Trophoblast cell (in vitro differentiated cells and primary cell): ENCODE measurements around the gene TBX15.

Experiments
- DNase-seq, 2 donors: peaks; one replicate each; pipeline ENCODE4 v3.0.0-alpha.2; 2016
- H2AFZ ChIP-seq: 2 replicates; pipeline ENCODE4 v1.6.1; 2013; ENCODE audit warnings: low read length, moderate library complexity, mild to moderate bottlenecking; ENCODE audit not compliant: insufficient read depth, poor library complexity
- H2AK5ac ChIP-seq: 2 replicates; pipeline ENCODE4 v1.6.1; 2013; ENCODE audit warnings: mild to moderate bottlenecking, low read length
- H2BK120ac ChIP-seq: 2 replicates; pipeline ENCODE4 v1.6.1; 2013; ENCODE audit warnings: low read length, mild to moderate bottlenecking, moderate library complexity; ENCODE audit not compliant: insufficient read depth, poor library complexity
- H2BK12ac ChIP-seq: 2 replicates; pipeline ENCODE4 v1.6.1; 2013; ENCODE audit warnings: mild to moderate bottlenecking, low read length, moderate library complexity
- H2BK5ac ChIP-seq: 2 replicates; pipeline ENCODE4 v1.6.1; 2013; ENCODE audit warnings: low read length, low read depth, moderate library complexity, mild to moderate bottlenecking; ENCODE audit not compliant: poor library complexity
- H3K14ac ChIP-seq: 2 replicates; pipeline ENCODE4 v1.6.1; 2013; ENCODE audit warnings: mild to moderate bottlenecking, low read length
- H3K18ac ChIP-seq: 2 replicates; pipeline ENCODE4 v1.6.1; 2013; ENCODE audit warnings: mild to moderate bottlenecking, low read length
- H3K23ac ChIP-seq: 2 replicates; pipeline ENCODE4 v1.6.1; 2013; ENCODE audit warnings: low read length
- H3K27ac ChIP-seq: 2 replicates; pipeline ENCODE4 v1.5.1; 2013; ENCODE audit warnings: low read depth, mild to moderate bottlenecking, inconsistent platforms, low read length, moderate library complexity
- H3K27me3 ChIP-seq: 2 replicates; pipeline ENCODE4 v1.6.1; 2013; ENCODE audit warnings: inconsistent platforms, mild to moderate bottlenecking, low read length, moderate library complexity; ENCODE audit not compliant: insufficient read depth
- H3K36me3 ChIP-seq, 2 experiments: 1 replicate in 1 of 2; 2 replicates in 1 of 2; pipeline ENCODE4 v1.6.1; 2013; ENCODE audit warnings: low read length in 2 of 2, mild to moderate bottlenecking in 2 of 2, moderate library complexity in 1 of 2; ENCODE audit not compliant: insufficient read depth in 2 of 2, control insufficient read depth in 1 of 2
- H3K4ac ChIP-seq: 2 replicates; pipeline ENCODE4 v1.6.1; 2013; ENCODE audit warnings: low read depth, mild to moderate bottlenecking, low read length, moderate library complexity
- H3K4me1 ChIP-seq, 2 experiments: 1 replicate in 1 of 2; 2 replicates in 1 of 2; pipeline ENCODE4 v1.6.1; 2013; ENCODE audit warnings: low read length in 2 of 2, mild to moderate bottlenecking in 2 of 2, moderate library complexity in 1 of 2; ENCODE audit not compliant: insufficient read depth in 2 of 2, control insufficient read depth in 1 of 2
- H3K4me2 ChIP-seq: 2 replicates; pipeline ENCODE4 v1.6.1; 2013; ENCODE audit warnings: inconsistent platforms, mild to moderate bottlenecking, low read length, moderate library complexity
- H3K4me3 ChIP-seq: 2 replicates; pipeline ENCODE4 v1.5.1; 2013; ENCODE audit warnings: mild to moderate bottlenecking, low read depth, low read length, inconsistent platforms
- H3K79me1 ChIP-seq: one replicate; pipeline ENCODE4 v1.6.1; 2013; ENCODE audit warnings: low read length
- H3K79me2 ChIP-seq: 2 replicates; pipeline ENCODE4 v1.6.1; 2013; ENCODE audit warnings: low read length, mild to moderate bottlenecking; ENCODE audit not compliant: control insufficient read depth, insufficient read depth, poor library complexity
- H3K9ac ChIP-seq: 2 replicates; pipeline ENCODE4 v1.6.1; 2013; ENCODE audit warnings: mild to moderate bottlenecking, low read length
- H3K9me3 ChIP-seq: 2 replicates; pipeline ENCODE4 v1.6.1; 2013; ENCODE audit warnings: low read depth, mild to moderate bottlenecking, control low read depth, inconsistent platforms, low read length; ENCODE audit not compliant: insufficient read depth
- H4K12ac ChIP-seq: 2 replicates; pipeline ENCODE4 v1.6.1; 2013; ENCODE audit warnings: low read depth, mild to moderate bottlenecking, low read length, moderate library complexity
- H4K8ac ChIP-seq: 2 replicates; pipeline ENCODE4 v1.6.1; 2013; ENCODE audit warnings: low read depth, mild to moderate bottlenecking, low read length, moderate library complexity
- H4K91ac ChIP-seq: one replicate; pipeline ENCODE4 v1.6.1; 2013; ENCODE audit warnings: low read depth, mild to moderate bottlenecking, low read length, moderate library complexity
- WGBS: extraction: QIAGEN DNeasy Blood & Tissue Kit; methylation state at CpG from one replicate; pipeline ENCODE4 v1.1.7; 2013; ENCODE audit warnings: missing lambda C conversion rate; ENCODE audit not compliant: insufficient read length, insufficient coverage; ENCODE audit errors: extremely low coverage; 5-methylcytosine and 5-hydroxymethylcytosine counted together

TBX15 gene

DNA sequence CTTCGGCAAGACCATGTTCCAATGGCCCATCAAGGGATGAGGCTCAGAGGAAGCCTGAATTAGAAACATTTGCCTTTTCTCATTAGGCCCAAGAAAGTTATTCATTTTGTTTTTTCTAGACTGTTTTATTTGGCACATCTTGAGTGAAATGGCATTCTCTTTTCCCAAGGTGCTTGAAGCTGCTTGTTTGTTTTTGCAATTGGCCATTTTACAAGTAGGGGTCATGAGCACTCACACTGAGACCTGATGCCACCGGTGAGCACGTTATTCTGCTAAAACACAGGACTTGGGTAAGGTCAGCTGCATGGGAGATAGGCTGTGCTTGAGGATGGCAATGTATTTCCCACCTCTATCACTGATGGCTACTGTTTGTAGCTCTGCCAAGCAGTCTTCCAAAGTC lies 128.1 kb downstream of the TBX15 start:
- peaks cover 1% of the 10 kb centered on the region for H3K9me3 ChIP-seq
- no peak for DNase-seq
- H2AFZ ChIP-seq, result no peak overlapping the region
- no peaks in the 10 kb centered on the region for H3K36me3 ChIP-seq
- H3K4me2 ChIP-seq, result no peak overlapping the region
- no peaks in the 10 kb centered on the region for H3K27me3 ChIP-seq
- no peak overlapping the region for H4K12ac ChIP-seq
- no CpG with 5 or more reads among the region's 3 CpGs for WGBS
- H3K4me1 ChIP-seq, result no peaks in the 10 kb centered on the region
- H3K27ac ChIP-seq, result no peak overlapping the region
- H4K8ac ChIP-seq, result no peak overlapping the region
- no peak overlapping the region for H2BK5ac ChIP-seq
- H3K23ac ChIP-seq, result peak overlapping the region; percentile 63
- no peak overlapping the region for H3K18ac ChIP-seq
- no peak overlapping the region for H3K4me3 ChIP-seq
- H3K79me1 ChIP-seq, result no peaks in the 10 kb centered on the region
- H2BK12ac ChIP-seq, result no peak overlapping the region
- no peak overlapping the region for H3K14ac ChIP-seq
- H4K91ac ChIP-seq, result no peak overlapping the region
- no peak overlapping the region for H3K9ac ChIP-seq
- H3K79me2 ChIP-seq, result no peaks in the 10 kb centered on the region
- no peak overlapping the region for H2AK5ac ChIP-seq
- H3K4ac ChIP-seq, result no peak overlapping the region
- no peak overlapping the region for H2BK120ac ChIP-seq

DNA sequence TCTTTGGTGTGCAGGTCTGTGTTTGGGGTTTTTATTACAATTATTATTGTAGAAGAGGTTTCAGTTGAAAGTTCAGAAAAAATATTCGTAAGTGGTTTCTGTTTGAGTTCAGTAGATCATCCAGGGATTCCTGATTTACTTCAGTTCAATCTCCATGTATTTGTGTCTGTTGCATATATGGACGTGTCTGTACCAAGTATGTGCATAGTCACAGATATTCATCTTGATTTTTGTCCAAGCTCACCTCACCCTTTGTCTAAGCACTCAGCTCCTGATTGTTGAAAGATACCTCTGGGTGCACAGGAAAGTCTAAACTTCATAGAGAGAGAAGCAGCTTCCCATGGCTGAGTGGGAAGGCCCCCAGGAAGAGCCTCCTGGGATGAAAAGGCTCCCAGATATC lies 141.7 kb downstream of the TBX15 start:
- Histone ChIP-seq H2BK120ac (no peak overlapping the region), H3K79me2 (no peaks in the 10 kb centered on the region), H2BK12ac (no peak overlapping the region), H2AFZ (no peak overlapping the region), H3K27ac (no peak overlapping the region), H4K91ac (no peak overlapping the region), H3K36me3 (no peaks in the 10 kb centered on the region), H2AK5ac (no peak overlapping the region), H3K4me3 (no peak overlapping the region), H3K4me2 (no peak overlapping the region), H4K8ac (no peak overlapping the region), H4K12ac (no peak overlapping the region), H3K23ac (no peak overlapping the region), H3K27me3 (no peaks in the 10 kb centered on the region), H3K9ac (no peak overlapping the region), H3K18ac (no peak overlapping the region), H3K4ac (no peak overlapping the region), H3K4me1 (no peaks in the 10 kb centered on the region), H3K14ac (no peak overlapping the region), H3K9me3 (no peaks in the 10 kb centered on the region), H3K79me1 (no peaks in the 10 kb centered on the region), H2BK5ac (no peak overlapping the region)
- no CpG with 5 or more reads among the region's 2 CpGs for WGBS
- no peak for DNase-seq

- Histone ChIP-seq H3K4me3 (no peak overlapping the region), H2AFZ (no peak overlapping the region), H3K27ac (no peak overlapping the region), H3K14ac (no peak overlapping the region), H3K9me3 (no peaks in the 10 kb centered on the region), H3K36me3 (no peaks in the 10 kb centered on the region), H3K4ac (no peak overlapping the region), H2BK5ac (no peak overlapping the region), H3K27me3 (no peaks in the 10 kb centered on the region), H3K79me2 (no peaks in the 10 kb centered on the region), H3K18ac (no peak overlapping the region), H2AK5ac (no peak overlapping the region), H3K4me1 (no peaks in the 10 kb centered on the region), H4K8ac (no peak overlapping the region), H2BK12ac (no peak overlapping the region), H2BK120ac (no peak overlapping the region), H3K4me2 (no peak overlapping the region), H3K79me1 (no peaks in the 10 kb centered on the region), H3K9ac (no peak overlapping the region), H4K91ac (no peak overlapping the region), H3K23ac (no peak overlapping the region), H4K12ac (no peak overlapping the region)
- no peak for DNase-seq
- WGBS, result no CpG with 5 or more reads among the region's 14 CpGs
Observed at GRCh38 chr1:118842452-118843201, 145.5 kb downstream of the TBX15 start.

- no peak overlapping the region for H3K4ac ChIP-seq
- H3K4me1 ChIP-seq, result no peaks in the 10 kb centered on the region
- DNase-seq, result no peak
Observed at GRCh38 chr1:118841521-118841920, 146.6 kb downstream of the TBX15 start.

More at GRCh38 chr1:118841521-118841920, 146.6 kb downstream of the TBX15 start:
- no peak overlapping the region for H2BK5ac ChIP-seq
- H3K4me2 ChIP-seq, result no peak overlapping the region
- H2BK12ac ChIP-seq, result no peak overlapping the region
- no peak overlapping the region for H3K9ac ChIP-seq
- no peak overlapping the region for H3K14ac ChIP-seq
- H3K9me3 ChIP-seq, result no peaks in the 10 kb centered on the region
- H3K79me1 ChIP-seq, result no peaks in the 10 kb centered on the region
- no peak overlapping the region for H4K8ac ChIP-seq
- no peak overlapping the region for H3K27ac ChIP-seq
- H2BK120ac ChIP-seq, result no peak overlapping the region
- H3K4me3 ChIP-seq, result no peak overlapping the region
- H3K36me3 ChIP-seq, result no peaks in the 10 kb centered on the region
- H2AFZ ChIP-seq, result no peak overlapping the region
- H3K79me2 ChIP-seq, result no peaks in the 10 kb centered on the region
- no peak overlapping the region for H4K12ac ChIP-seq
- H3K23ac ChIP-seq, result no peak overlapping the region
- H3K18ac ChIP-seq, result no peak overlapping the region
- no peaks in the 10 kb centered on the region for H3K27me3 ChIP-seq
- no peak overlapping the region for H2AK5ac ChIP-seq
- no peak overlapping the region for H4K91ac ChIP-seq
